GM08714 (cell line): Measurements from ENCODE around the gene SNAI1.
"Not testable (repeated sequence)": the region's sequence is repeated elsewhere in the genome, so short reads cannot be mapped to it uniquely, and the experiment has no call there.

ENCODE experiments used
- H3K4me3 ChIP-seq: fragments of 200-500 bp; sonication (Bioruptor generic); 2 replicates; pipeline ENCODE4 v1.5.1; 2014; ENCODE audit warnings: mild to moderate bottlenecking, low read length, inconsistent platforms
- ZNF274 ChIP-seq: IDR thresholded peaks from 2 replicates; pipeline ENCODE4 v1.6.1; 2012; ENCODE audit warnings: mild to moderate bottlenecking, low read depth, low read length

SNAI1 gene

DNA sequence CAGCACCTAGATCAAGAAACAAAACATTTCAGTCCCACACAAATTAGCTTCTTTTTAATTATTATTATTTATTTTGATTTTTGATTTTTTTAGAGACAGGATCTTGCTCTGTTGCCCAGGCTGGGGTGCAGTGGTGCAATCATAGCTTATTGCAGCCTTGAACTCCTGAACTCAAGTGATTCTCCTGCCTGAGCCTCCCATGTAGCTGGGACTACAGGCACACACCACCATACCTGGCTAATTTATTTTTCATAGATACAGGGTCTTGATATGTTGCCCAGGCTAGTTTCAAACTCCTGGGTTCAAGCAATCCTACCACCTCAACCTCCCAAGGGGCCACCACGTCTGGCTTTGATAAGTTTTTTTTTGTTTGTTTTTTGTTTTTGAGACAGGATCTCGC lies 24.6 kb downstream of the SNAI1 start:
- no peak overlapping the region for H3K4me3 ChIP-seq
- no peak for TF ChIP-seq ZNF274

DNA sequence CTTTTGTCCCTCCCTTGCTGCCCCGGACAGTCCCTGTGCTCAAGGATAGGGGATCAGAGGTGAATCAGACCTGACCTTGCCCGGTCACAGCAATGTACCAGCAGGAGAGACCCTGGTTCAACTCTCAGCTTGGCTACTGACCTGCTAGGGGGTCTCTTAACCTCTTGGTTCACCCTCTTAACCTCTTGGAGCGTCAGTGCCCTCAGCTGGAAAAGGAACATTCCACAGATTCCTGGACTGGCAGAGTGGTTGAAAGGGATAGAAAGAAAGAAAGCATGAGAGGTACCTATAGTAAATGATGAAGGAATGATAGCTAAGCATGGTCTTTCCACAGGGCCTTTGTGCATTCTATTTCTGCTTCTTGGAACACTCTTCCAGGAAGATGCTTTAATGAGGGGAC lies 25.2 kb downstream of the SNAI1 start:
- no peak for TF ChIP-seq ZNF274
- no peak overlapping the region for H3K4me3 ChIP-seq

DNA sequence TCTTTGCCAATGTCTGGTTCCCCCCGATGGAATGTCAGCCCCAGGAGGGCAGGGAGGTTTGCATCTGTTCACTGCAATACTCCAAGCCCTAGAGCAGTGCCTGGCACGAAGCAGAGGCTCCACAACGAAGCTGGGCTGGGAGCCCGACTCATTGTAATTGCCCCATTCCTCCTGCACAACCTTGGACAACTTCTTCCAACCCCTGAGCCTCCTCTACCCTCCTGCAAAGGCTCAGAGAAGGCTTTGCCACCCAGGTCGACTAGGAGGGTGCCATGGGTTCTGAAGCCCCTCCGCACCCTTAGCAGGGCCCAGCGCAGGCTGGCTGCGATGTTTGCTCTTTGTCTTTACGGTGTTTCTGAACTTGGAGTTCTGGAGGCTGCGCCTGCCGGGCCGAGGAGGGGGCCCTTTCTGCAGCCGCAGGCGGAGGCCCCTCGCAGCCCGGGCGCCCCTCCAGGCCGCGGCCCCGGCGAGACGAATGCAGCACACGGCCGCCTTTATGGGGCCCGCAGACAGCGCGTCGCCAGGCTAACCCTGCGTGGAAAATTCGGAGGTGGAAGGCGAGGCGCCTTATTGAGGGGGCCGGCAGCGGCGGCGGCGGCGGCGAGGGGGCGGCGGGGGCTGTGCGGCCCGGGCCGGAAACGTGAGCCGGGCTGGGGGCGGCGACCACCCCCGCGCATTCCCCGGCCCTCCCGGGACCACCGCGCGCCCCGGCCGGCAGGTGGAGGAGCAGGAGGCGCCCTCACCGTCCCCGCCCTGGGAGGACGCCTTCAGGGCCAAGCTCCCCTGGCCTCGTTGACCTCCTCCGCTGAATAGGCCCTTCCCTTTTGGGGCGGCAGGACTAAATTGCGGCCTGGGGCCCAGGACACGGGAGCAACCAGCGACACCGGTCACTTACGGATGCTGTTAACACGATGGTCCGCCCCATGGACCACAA lies 27.0 kb downstream of the SNAI1 start:
- no peak overlapping the region for H3K4me3 ChIP-seq
- no peak for TF ChIP-seq ZNF274

DNA sequence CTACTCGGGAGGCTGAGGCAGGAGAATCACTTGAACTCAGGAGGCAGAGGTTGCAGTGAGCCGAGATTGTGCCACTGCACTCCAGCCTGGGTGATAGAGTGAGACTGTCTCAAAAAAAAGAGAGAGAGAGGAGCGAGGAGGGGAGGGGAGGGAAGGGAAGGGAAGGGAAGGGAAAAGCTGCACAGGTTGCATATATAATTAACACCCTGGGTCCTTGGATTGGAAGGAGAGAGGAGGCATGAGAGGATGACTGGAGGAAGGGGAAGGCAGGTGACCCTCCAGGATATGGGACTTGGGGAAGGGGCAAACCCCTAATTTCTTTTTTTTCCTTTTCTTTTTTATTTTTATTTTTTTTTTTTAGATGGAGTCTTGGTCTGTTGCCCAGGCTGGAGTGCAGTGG lies 28.8 kb downstream of the SNAI1 start:
- not testable (repeated sequence) for H3K4me3 ChIP-seq

DNA sequence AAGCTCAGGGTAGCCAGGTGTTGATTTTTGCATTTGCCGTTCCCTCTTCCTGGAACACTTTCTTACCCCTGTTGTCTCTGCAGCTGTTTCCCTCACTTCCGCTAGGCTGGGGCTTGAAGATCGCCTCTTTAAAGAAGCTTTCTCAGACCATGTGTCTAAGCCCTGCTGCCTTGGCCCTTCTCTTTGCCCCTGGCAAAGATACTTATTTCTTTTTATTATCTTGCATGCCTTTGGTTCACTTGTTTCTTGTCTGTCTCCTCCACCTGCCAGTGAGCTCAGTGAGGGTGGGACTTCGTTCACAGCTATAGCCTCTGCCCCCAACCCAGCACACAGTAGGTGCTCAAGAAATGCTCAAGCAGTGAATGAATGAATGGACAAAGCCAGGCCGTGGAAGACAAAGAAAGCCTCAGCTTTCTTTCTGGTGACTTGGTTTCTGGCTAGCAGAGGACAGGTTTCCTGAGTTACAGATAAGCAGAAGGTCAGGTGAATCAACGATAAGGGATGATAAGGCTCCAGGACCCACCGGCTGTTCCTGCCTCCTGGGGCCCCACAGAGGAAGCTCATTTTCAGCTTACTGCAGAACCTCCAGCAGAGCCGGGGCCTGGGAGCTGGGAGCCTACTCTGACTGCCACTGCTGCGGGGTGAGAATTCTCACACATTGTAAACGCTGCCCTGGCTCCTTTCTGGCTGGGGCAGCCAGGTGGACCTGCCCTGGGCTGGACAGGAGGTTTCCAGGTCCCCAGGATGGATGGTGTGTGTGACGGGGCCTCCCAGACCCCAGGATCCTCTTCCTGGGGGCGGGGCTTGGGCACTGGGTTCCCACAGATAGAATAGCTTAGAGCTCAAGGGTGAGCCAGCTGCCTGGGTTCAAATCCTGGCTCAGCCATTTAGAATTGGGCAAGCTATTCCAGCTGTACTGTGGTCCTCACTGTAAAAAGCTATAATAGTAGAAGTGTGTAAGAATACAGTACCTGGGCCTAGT lies 29.8 kb downstream of the SNAI1 start:
- no peak overlapping the region for H3K4me3 ChIP-seq
- no peak for TF ChIP-seq ZNF274

DNA sequence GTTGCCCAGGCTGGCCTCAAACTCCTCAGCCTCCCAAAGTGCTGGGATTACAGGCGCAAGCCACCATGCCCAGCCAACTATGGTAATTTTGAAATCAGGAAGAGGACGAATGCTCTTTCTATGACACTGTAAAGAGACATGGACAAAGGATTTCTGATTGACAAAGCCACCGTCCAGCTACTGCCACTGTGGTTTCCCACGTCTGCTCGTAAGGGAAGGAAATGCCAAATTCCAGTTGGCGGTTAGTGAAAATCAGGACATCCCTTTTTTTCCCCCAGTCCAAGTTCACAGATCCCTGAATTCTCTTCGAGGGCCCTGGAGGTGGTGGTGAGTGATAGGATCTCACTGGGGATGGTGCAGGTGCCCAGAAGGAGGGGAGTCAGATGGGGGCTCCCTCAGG lies 31.2 kb downstream of the SNAI1 start:
- no peak overlapping the region for H3K4me3 ChIP-seq
- no peak for TF ChIP-seq ZNF274

DNA sequence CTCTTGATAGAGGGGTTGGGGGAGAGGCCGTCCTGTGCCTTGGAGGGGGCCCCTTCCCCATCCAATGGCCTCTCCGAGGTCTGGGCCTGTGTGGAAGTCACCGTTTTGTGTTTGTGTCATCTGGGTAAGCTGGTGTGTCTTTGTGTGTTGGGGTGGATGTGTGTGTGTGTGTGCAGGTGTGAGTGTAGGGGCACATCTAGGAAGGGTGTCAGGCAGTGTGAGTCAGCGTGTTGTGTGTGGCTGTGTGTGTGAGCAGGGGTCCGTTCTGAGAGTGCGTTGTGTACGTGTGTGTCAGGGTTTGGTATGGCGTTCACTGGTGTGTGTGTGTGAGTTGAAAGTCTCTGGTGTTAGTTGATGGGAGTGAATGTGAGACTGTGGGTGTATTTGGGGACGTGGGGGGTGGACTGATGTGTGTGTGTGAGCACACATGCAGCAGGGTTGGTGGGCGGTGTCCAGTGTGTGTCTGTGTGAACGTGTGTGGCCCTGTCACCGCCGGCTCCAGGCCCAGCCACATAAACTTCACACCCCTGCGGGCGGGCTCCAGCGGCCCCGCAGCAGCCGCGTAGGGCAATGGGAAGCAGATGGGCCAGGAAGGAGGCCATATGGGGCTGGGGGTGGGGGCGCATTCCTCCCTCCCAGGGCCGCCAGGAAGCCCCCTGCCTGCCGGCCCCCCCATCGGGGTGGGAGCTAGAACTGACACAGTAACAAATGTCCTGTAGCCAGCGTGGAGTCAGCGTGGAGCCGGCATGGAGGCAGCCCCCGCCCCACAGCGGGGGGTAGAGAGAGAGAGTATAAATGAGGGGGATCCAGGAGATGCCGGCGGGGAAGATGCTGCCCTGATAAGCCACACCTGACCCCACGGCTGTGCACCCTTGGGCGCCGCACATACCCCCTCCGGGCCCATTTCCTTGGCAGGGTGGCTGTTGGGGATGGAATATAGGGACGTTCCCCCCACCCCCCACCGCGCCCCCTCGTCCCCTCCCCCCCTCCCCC lies 32.1 kb downstream of the SNAI1 start:
- no peak for TF ChIP-seq ZNF274
- no peak overlapping the region for H3K4me3 ChIP-seq

DNA sequence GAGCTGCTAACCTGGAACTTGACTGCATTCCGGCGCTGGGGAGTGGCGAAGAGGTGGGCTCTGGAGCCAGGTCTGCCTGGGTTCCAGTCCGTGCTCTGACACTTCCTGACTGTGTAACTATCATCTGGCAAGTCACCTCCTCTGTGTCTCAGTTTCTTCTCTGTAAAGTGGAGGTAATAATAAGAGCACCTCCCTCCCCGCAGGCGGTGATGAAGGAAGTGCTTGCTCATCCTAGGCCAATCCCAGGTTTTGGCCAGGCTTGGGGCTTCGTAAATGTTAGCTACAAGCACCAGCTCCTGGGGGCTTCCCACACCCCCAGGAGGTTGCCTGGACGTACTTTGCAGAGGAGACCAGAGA lies 32.8 kb downstream of the SNAI1 start:
- no peak overlapping the region for H3K4me3 ChIP-seq
- no peak for TF ChIP-seq ZNF274

DNA sequence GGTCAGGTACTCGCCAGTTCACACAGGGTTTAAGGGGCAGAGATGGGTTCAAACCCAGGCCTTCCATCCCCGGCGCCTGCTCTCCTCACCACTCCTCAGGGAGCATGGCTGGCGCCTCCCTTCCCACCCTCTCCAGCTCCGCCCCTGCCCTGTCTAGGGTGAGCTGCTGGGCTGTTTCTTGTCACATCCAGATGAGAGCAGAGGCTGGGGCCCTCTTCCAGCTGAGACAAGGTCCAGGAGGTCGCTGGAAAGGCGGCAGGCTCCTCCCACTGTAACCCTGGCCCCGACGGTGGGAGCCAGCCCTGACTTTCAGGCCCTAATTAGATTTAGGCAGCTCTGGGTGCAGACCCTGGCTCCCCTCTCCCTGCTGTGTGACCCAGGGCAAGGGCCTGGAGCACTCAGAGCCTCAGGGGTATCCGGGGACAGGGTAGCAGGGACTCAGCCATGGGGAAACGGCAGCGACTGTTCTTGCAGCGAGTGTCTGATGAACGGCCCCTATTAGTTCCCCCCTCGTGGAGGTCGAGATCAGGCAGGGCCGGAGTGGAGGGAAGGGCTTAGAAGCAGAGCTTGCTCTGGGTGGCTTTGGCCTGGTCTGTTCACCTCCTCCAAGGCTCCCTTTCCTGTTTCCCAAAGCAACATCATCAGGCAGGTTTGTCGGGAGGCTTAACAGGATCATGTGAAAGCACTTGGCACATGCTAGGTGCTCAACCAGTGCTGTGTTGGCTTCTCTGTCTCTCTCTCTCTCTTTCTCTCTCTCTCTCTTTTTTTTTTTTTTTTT lies 33.4 kb downstream of the SNAI1 start:
- no peak for TF ChIP-seq ZNF274
- no peak overlapping the region for H3K4me3 ChIP-seq

DNA sequence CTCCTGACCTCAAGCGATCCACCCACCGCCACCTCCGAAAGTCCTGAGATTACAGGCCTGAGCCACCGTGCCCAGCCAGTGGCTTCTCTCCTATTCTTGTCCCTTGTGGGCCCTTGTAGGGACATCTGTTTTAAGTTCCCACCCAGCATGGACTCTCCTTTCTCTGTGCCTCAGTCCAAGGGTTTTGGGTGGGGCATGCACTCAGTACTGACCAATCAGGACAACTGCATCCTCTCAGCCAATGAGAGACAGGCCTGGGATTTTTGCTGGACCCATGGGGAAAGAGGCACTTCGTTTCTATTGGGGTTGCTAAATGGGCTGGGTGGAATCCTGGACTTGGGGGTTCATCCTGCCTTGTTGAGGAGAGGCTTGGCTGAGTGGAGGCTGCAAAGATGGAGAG lies 34.4 kb downstream of the SNAI1 start:
- no peak overlapping the region for H3K4me3 ChIP-seq
- no peak for TF ChIP-seq ZNF274

DNA sequence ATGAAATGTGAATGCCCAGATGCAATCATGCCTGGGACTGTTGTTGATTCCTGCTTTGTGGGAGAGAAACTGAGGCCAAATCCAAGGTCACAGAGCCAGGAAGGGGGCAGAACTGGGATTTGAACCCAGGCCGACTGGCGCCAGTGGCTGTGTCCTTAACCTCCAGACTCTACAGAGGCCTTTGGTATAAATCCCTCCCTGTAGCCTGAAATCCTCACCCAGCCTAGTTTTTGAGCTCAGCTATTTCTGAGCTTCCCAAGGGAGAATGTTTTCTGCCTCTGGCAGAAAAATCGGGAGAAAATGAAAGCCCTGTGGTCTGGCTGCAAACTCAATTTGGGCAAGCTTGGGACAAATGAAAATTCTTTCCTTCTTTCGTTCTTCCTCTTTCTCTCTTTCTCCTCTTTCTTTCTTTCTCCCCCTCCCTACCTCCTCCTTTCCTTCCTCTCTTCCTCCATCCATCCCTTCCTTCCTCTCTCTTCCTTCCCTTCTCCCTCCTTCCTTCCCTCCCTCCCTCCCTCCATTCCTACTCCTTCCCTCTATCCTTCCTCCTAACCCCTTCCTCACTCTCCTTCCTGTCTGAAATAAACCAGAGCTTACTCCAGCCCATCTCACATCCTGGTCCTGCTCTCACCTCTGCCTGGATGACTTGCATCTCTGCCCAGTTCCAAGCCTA lies 34.9 kb downstream of the SNAI1 start:
- no peak overlapping the region for H3K4me3 ChIP-seq
- no peak for TF ChIP-seq ZNF274

DNA sequence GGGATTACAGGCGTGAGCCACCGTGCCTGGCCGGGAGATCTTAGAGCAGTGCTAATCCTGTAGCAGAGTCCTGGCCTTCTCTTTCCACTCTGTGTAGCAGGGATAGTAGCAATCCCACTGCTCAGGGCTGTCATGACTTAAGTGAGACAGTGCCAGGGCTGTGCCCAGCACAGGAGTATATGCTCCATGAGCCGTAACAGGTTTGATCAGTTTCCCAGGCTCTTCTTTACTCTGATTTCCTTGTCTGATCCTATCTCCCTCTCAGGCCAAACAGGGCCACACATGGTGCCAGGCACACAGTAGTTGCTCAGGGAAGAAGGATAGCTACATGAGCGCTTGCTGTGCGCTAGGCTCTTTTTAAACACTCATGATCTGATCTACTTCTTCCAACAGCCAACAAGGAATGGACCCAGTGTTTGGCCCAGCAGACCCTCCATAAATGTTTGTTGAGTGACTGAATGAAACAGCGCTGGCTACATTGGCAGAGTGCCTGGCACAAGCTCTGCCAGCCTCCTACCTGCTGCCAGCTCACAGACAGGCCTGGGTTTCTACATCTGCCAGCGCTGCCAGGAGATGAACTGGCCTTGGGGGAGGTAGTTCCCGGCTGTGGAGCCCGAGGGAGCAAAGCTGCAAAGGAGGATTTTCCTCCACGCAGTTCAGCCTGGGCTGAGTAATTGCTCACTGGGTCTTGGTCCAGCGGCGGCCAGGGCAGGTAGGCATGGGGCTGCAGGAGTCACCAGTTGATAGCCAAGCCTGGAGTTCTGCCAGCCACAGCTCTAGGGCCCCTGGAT lies 36.9 kb downstream of the SNAI1 start:
- TF ChIP-seq ZNF274, result no peak
- H3K4me3 ChIP-seq, result no peak overlapping the region
